HepG2 (cell line): ENCODE data around the gene TEAD3. TPM values are rescaled to one million over a fixed set of nuclear protein-coding genes. Genes with fewer than 3 reads are reported as not detected.

Experiments
- ATAC-seq: fragments of 200-7000 bp; cut with Tn5 transposase; 3 replicates; pipeline ENCODE4 v1.9.1; 2020; ENCODE audit warnings: mild to moderate bottlenecking, moderate library complexity
- BruUV-seq: library from RNA; stranded (reverse); fragments of 400-500 nt; replicated peaks from 2 replicates; lab custom pipeline; 2021; lab: Mats Ljungman, UMichigan
- CTCF ChIA-PET: fragments of 300-600 bp; formaldehyde crosslinking; extraction: SDS; loops from one replicate; lab custom pipeline; 2021; ENCODE audit warnings: low total read pairs, inconsistent platforms, low intra/inter-chr PET ratio; lab: Yijun Ruan, JAX
- POLR2A ChIA-PET: fragments of 350-600 bp; sonication (Branson Sonifier 250); formaldehyde crosslinking; loops from one replicate; lab custom pipeline; 2020; ENCODE audit warnings: antibody characterized with exemption, inconsistent platforms; lab: Yijun Ruan, JAX
- DNase-seq: peaks from one replicate; pipeline ENCODE4 v3.0.0-alpha.2; 2015; ENCODE audit warnings: low spot score
- FAIRE-seq: peaks from 3 replicates; lab custom pipeline; 2011; peaks lifted over from hg19 to GRCh38; lab: Jason Lieb, UNC
- H2AFZ ChIP-seq: one replicate; pipeline ENCODE4 v1.6.1; 2011; ENCODE audit warnings: low read length, inconsistent platforms
- H3K27ac ChIP-seq: fragments of 300-600 bp; 3 replicates; pipeline ENCODE4 v1.8.0; 2011; ENCODE audit warnings: mixed run types, mild to moderate bottlenecking, mixed read lengths, low read length, inconsistent platforms; ENCODE audit not compliant: insufficient read depth; ENCODE audit errors: extremely low read length
- H3K27me3 ChIP-seq, 2 experiments: fragments of 200-600 bp in 1 of 2; 2 replicates in 1 of 2; 3 replicates in 1 of 2; pipeline versions ENCODE4 v1.6.0 to v1.8.0; 2011; ENCODE audit warnings: low read length in 2 of 2, mild to moderate bottlenecking in 2 of 2, moderate library complexity in 2 of 2, inconsistent platforms in 1 of 2; ENCODE audit not compliant: insufficient read depth in 2 of 2, control insufficient read depth in 1 of 2
- H3K36me3 ChIP-seq, 2 experiments: fragments of 200-600 bp in 1 of 2; replicated peaks in 1 of 2; 2 replicates in 1 of 2; 3 replicates in 1 of 2; pipeline versions ENCODE4 v1.5.1 to v1.8.0; 2011; ENCODE audit warnings: low read length in 2 of 2, inconsistent platforms in 1 of 2; ENCODE audit not compliant: insufficient read depth in 2 of 2, control insufficient read depth in 1 of 2
- H3K4me1 ChIP-seq: 2 replicates; pipeline ENCODE4 v1.5.1; 2012; ENCODE audit warnings: low read length, inconsistent platforms; ENCODE audit not compliant: insufficient read depth
- H3K4me2 ChIP-seq: 2 replicates; pipeline ENCODE4 v1.6.0; 2011; ENCODE audit warnings: low read depth, low read length, inconsistent platforms
- H3K4me3 ChIP-seq, 3 experiments: fragments of 200-600 bp in 1 of 3; sonication (generic), shearing (Covaris generic) in 1 of 3; replicated peaks in 1 of 3; 2 replicates each; pipeline ENCODE4 v1.5.1; 2011 to 2016; ENCODE audit warnings: low read length in 3 of 3, inconsistent platforms in 2 of 3, low read depth in 2 of 3, mild to moderate bottlenecking in 2 of 3, control low read depth in 1 of 3, mixed read lengths in 1 of 3; ENCODE audit not compliant: insufficient read depth in 1 of 3
- H3K79me2 ChIP-seq: one replicate; pipeline ENCODE4 v1.6.1; 2011; ENCODE audit warnings: low read length, inconsistent platforms; ENCODE audit not compliant: insufficient read depth
- H3K9ac ChIP-seq: 2 replicates; pipeline ENCODE4 v1.6.0; 2011; ENCODE audit warnings: mild to moderate bottlenecking, low read depth, low read length, inconsistent platforms; ENCODE audit not compliant: insufficient read depth
- H3K9me3 ChIP-seq: 2 replicates; pipeline ENCODE4 v1.5.1; 2012; ENCODE audit warnings: mild to moderate bottlenecking, low read length
- H4K20me1 ChIP-seq: 2 replicates; pipeline ENCODE4 v1.6.0; 2011; ENCODE audit warnings: inconsistent platforms, mild to moderate bottlenecking, low read length, moderate library complexity; ENCODE audit not compliant: insufficient read depth
- DNMT3B ChIP-seq: conservative IDR thresholded peaks from 2 replicates; pipeline ENCODE4 v1.6.1; 2016; ENCODE audit warnings: missing biosample characterization, control low read depth
- ELF4 ChIP-seq: sonication (generic); formaldehyde crosslinking; IDR thresholded peaks from 2 replicates; pipeline ENCODE4 v1.5.0; 2020; ENCODE audit warnings: missing genetic modification reagents, mild to moderate bottlenecking, moderate library complexity, borderline replicate concordance
- FOXJ3 ChIP-seq: sonication (generic); formaldehyde crosslinking; IDR thresholded peaks from 2 replicates; pipeline ENCODE4 v1.4.0; 2020; ENCODE audit warnings: missing genetic modification reagents, mild to moderate bottlenecking, borderline replicate concordance
- HDAC1 ChIP-seq: sonication (generic); formaldehyde crosslinking; IDR thresholded peaks from 2 replicates; pipeline ENCODE4 v1.5.1; 2020; ENCODE audit warnings: mild to moderate bottlenecking, missing genetic modification reagents
- HNF1B ChIP-seq: sonication (generic); formaldehyde crosslinking; IDR thresholded peaks from 2 replicates; pipeline ENCODE4 v1.5.1; 2020; ENCODE audit warnings: mild to moderate bottlenecking, moderate library complexity, missing genetic modification reagents
- MAFG ChIP-seq: sonication (generic); formaldehyde crosslinking; IDR thresholded peaks from 2 replicates; pipeline ENCODE4 v1.5.1; 2020; ENCODE audit warnings: mild to moderate bottlenecking, missing genetic modification reagents
- MATR3 ChIP-seq: sonication (generic); formaldehyde crosslinking; IDR thresholded peaks from 2 replicates; pipeline ENCODE4 v1.4.0; 2020; ENCODE audit warnings: missing genetic modification reagents
- RFX1 ChIP-seq: fragments of 450-650 bp; IDR thresholded peaks from 2 replicates; pipeline ENCODE4 v1.6.1; 2017
- SMARCE1 ChIP-seq: fragments of 450-650 bp; IDR thresholded peaks from 2 replicates; pipeline ENCODE4 v1.6.1; 2017; ENCODE audit warnings: borderline replicate concordance
- SNAPC5 ChIP-seq: sonication (generic); formaldehyde crosslinking; IDR thresholded peaks from 2 replicates; pipeline ENCODE4 v1.8.1; 2023; ENCODE audit warnings: mild to moderate bottlenecking, missing genetic modification reagents, borderline replicate concordance
- SUZ12 ChIP-seq: fragments of 150-350 bp; IDR thresholded peaks from 2 replicates; pipeline ENCODE4 v1.6.1; 2014; ENCODE audit warnings: low read depth, low read length
- TOPORS ChIP-seq: sonication (generic); formaldehyde crosslinking; IDR thresholded peaks from 2 replicates; pipeline ENCODE4 v1.8.0; 2023; ENCODE audit warnings: mild to moderate bottlenecking, missing genetic modification reagents
- ZNF121 ChIP-seq: sonication (generic); formaldehyde crosslinking; IDR thresholded peaks from 2 replicates; pipeline ENCODE4 v1.5.0; 2020; ENCODE audit warnings: mild to moderate bottlenecking, missing genetic modification reagents
- ZNF329 ChIP-seq: sonication (generic); formaldehyde crosslinking; IDR thresholded peaks from 2 replicates; pipeline ENCODE4 v1.9.0; 2021; ENCODE audit warnings: low read depth, mild to moderate bottlenecking, missing genetic modification reagents
- ZNF878 ChIP-seq: sonication (generic); formaldehyde crosslinking; IDR thresholded peaks from 2 replicates; pipeline ENCODE4 v1.8.1; 2023; ENCODE audit warnings: mild to moderate bottlenecking, missing genetic modification reagents, moderate library complexity
- ZNF879 ChIP-seq: sonication (generic); formaldehyde crosslinking; IDR thresholded peaks from 2 replicates; pipeline ENCODE4 v1.8.1; 2023; ENCODE audit warnings: missing genetic modification reagents
- ZSCAN25 ChIP-seq: sonication (generic); formaldehyde crosslinking; IDR thresholded peaks from 2 replicates; pipeline ENCODE4 v1.8.0; 2022; ENCODE audit warnings: mild to moderate bottlenecking, missing genetic modification reagents
- ZSCAN9 ChIP-seq: IDR thresholded peaks from 2 replicates; pipeline ENCODE4 v1.6.1; 2016; ENCODE audit warnings: borderline replicate concordance
- WGBS: methylation state at CpG from one replicate; pipeline ENCODE4 v1.1.6; 2017; ENCODE audit warnings: low lambda C conversion rate; 5-methylcytosine and 5-hydroxymethylcytosine counted together
- in situ Hi-C: cut with HindIII; loops from 2 replicates; pipeline ENCODE4 v1.10.0; 2017; ENCODE audit warnings: low pct_unique_long_range_greater_than_20kb; ENCODE audit not compliant: extremely low pct_ligation_motif_present
- intact Hi-C: fragments of 100-400 bp; cut with micrococcal nuclease; formaldehyde crosslinking; loops from one replicate; pipeline ENCODE4 v1.10.0; 2022; ENCODE audit not compliant: unreplicated experiment
- polyA plus RNA-seq, 8 experiments: library from polyadenylated mRNA; depleted of rRNA in 3 of 8; stranded (reverse) in 7 of 8; unstranded in 1 of 8; fragments of >200 nt; fragmentation: Illumina TruSeq in 4 of 8; extraction: Trizol in 4 of 8; gene quantifications; 2 replicates each; pipeline versions ENCODE4 v1.2.1 to v1.2.3, GENCODE V29; 2011 to 2016; ENCODE audit warnings: low read depth in 4 of 8, missing spikeins in 1 of 8, mixed read lengths in 1 of 8; ENCODE audit not compliant: insufficient read depth in 1 of 8
- total RNA-seq, 5 experiments: library from RNA; depleted of rRNA; stranded (reverse); fragments of >200 nt; fragmentation: Illumina TruSeq; extraction: Trizol; gene quantifications; 2 replicates each; pipeline ENCODE4 v1.2.3, GENCODE V29; 2016; ENCODE audit warnings: low read depth in 1 of 5
- TF ChIP-seq, protein P1 (sequence below): sonication (generic); formaldehyde crosslinking; IDR thresholded peaks from 2 replicates; pipeline ENCODE4 v1.9.0; 2021; ENCODE audit warnings: missing genetic modification reagents, borderline replicate concordance

TEAD3 gene
- total and polyA plus RNA-seq, 2 of the 13 experiments (the other 11 are each of a cell fraction or from before 2014, with no cell fraction given) = 15.1 to 16.5 TPM

- 100% methylated on average over 3 of the region's 3 CpGs for WGBS
- DNase-seq = no peak
- ChIA-PET POLR2A (interaction anchor here (0.5 kb wide), 1 partner anchor 235 kb away, joined by 3 read pairs; no protein-coding TSS in a partner anchor), CTCF (no interaction called here)
- Histone ChIP-seq H3K27ac (no peak overlapping the region), H3K9ac (no peak overlapping the region), H4K20me1 (no peaks in the 10 kb centered on the region), H3K4me1 (no peaks in the 10 kb centered on the region), H3K9me3 (no peaks in the 10 kb centered on the region), H3K79me2 (no peaks in the 10 kb centered on the region), H3K27me3 (no peaks in the 10 kb centered on the region), H2AFZ (no peak overlapping the region), H3K4me3 (no peak overlapping the region), H3K4me2 (no peak overlapping the region)
- no TSS peak for BruUV-seq
- intact Hi-C loops = no loop called here
- no peak for FAIRE-seq
- ATAC-seq = no peak
- in situ Hi-C loops = no loop called here
- TF ChIP-seq ZNF121 (CRISPR knock-in tag) (no peak), FOXJ3 (CRISPR knock-in tag) (no peak), HNF1B (no peak), DNMT3B (CRISPR knock-in tag) (no peak), HDAC1 (CRISPR knock-in tag) (no peak), ZNF878 (CRISPR knock-in tag) (no peak), TOPORS (no peak), RFX1 (no peak), ZNF329 (CRISPR knock-in tag) (no peak), ZSCAN25 (CRISPR knock-in tag) (no peak), MAFG (CRISPR knock-in tag) (no peak), SUZ12 (no peak), ZSCAN9 (CRISPR knock-in tag) (no peak), SMARCE1 (no peak), SNAPC5 (CRISPR knock-in tag) (no peak), ZNF879 (no peak), MATR3 (CRISPR knock-in tag) (no peak), ELF4 (CRISPR knock-in tag) (no peak)
- TF ChIP-seq, protein P1, sequence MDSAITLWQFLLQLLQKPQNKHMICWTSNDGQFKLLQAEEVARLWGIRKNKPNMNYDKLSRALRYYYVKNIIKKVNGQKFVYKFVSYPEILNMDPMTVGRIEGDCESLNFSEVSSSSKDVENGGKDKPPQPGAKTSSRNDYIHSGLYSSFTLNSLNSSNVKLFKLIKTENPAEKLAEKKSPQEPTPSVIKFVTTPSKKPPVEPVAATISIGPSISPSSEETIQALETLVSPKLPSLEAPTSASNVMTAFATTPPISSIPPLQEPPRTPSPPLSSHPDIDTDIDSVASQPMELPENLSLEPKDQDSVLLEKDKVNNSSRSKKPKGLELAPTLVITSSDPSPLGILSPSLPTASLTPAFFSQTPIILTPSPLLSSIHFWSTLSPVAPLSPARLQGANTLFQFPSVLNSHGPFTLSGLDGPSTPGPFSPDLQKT (CRISPR knock-in tag) = no peak
- TF ChIP-seq, all 625 proteins: peak for 0
- peaks cover 6 to 33% of the 10 kb centered on the region in 2 experiments; a peak in 4 of 5 replicates for H3K36me3 ChIP-seq
These were observed 35.6 kb downstream of the TEAD3 start for GRCh38 chr6:35461270-35461669.
